ENCODE measurements around the gene MAPK8IP3.

MAPK8IP3 gene

DNA sequence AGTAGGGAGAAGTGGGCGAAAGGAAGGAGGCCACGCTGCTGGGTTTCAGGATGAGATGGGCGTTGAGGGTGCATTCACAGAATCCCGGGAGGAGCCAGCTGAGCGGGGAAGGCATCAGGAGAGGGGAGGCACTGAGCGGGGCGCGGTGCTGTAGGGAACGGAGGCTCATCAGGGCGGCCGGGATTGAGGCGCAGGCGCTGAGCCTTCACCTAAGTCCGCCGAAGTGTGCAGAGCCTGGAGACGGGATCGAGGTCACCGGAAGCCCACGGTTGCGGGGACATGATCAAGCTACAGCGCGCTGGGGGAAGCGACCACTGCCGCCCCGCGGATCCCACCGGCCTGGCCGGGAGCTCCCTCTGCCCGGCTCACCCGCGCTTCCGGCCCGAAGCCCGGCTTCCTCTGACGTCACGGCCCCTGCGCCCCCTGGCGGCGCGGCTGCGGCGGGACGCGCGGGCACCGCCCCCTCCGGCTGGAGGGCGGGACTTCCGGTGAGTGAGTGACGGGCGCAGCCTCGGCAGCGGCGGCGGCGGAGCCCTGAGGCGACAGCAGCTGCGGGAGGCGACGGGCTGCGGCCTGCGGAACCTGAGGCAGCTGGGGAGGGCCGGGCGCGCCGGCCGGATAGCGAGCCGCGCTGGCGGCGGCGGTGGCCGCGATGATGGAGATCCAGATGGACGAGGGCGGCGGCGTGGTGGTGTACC is at the start of gene MAPK8IP3:
MAPK8IP3 (plus strand) TSS at position 508 of the 698 bp plus-strand sequence; CDS start at position 653, 145 bp downstream.
- peak; percentile 96 for DNase-seq

- no peak for DNase-seq
Observed at GRCh38 chr16:1656808-1657617, 49.0 kb upstream of the MAPK8IP3 start.

GRCh38 chr16:1657841-1658240 is 48.2 kb upstream of the MAPK8IP3 start:
- no peak for DNase-seq

DNA sequence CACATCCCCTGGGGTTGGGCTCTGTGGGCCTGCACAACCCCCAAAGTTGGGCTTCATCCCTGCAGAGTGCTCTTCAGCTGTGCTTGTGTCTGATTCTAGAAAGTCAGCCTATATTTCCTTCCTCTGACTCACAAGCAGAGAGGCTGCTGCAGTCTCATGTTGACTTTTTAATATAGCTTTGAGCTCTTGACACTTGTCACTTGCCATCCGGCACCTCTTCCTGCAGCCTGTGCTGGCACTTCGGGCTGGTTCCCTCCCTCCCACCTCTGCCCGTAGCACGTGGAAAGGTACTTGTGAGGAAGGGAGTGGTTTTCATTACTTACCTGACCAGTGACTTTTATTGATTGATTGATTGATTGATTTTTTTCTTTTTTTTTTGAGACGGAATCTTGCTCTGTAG is 47.0 kb upstream of the MAPK8IP3 start:
- DNase-seq = no peak

- DNase-seq = no peak
Observed at GRCh38 chr16:1661826-1662225, 44.2 kb upstream of the MAPK8IP3 start.

DNA sequence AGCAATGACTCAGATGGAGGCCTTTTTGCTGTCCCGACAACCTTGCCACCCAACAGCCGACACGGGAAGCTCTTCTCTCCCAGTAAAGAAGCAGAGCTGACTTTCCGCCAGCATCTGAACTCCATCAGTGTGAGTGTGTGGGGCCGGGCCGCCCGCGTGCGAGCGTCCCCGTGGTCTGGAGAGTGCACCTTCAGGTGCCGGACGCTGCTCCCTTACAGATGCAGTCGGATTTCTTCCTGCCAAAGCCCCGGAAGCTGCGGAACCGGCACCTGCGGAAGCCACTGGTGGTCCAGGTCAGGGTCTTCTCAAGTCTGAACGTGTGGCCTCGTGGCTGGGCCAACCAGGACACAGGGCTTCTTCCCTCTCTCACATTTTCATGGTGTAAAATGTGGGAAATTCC is 43.5 kb upstream of the MAPK8IP3 start:
- DNase-seq = no peak

DNA sequence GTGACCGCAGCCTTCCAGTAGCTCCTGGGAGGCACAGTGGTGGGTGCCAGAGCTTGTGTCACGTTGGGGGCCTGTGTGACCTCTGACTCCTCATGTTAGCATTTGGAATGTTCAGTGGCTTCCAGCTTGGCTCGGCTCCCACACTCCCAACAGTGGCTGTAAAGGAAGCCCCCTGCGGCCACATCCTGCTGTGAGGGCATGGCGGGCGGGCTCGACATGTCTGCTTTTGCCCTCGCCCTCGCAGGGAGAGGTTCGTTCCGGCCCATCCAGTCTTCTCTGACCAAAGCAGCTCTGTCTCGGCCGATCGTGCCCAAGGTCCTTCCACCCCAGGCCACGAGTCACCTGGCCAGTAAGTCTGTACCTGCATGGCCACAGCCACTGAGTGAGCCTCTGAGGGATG is 40.2 kb upstream of the MAPK8IP3 start:
- no peak for DNase-seq

DNA sequence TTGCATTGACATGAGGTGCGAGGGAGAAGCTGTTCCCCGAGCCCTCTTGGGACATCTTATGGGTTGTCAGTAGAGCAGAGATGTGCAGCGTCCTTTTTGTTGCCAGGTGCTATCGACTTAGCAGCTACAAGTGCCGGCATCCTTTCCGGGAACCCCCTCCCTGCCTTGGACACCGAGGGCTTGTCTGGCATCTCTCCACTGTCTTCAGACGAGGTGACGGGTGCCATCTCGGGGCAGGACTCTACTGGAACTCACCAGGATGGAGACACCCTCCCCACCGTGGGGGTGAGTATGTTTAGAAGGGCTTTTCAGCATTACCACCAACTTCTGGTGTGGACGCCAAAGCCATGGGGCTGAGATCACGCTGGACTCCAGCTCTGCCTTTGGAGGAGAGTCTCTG is 39.7 kb upstream of the MAPK8IP3 start:
- DNase-seq = no peak

- DNase-seq = no peak
Observed at GRCh38 chr16:1667271-1667670, 38.7 kb upstream of the MAPK8IP3 start.

GRCh38 chr16:1667916-1668315 is 38.1 kb upstream of the MAPK8IP3 start:
- no peak for DNase-seq

- DNase-seq = no peak
Observed at GRCh38 chr16:1668612-1669319, 37.2 kb upstream of the MAPK8IP3 start.

- DNase-seq = no peak
Observed at GRCh38 chr16:1669698-1670097, 36.3 kb upstream of the MAPK8IP3 start.

DNA sequence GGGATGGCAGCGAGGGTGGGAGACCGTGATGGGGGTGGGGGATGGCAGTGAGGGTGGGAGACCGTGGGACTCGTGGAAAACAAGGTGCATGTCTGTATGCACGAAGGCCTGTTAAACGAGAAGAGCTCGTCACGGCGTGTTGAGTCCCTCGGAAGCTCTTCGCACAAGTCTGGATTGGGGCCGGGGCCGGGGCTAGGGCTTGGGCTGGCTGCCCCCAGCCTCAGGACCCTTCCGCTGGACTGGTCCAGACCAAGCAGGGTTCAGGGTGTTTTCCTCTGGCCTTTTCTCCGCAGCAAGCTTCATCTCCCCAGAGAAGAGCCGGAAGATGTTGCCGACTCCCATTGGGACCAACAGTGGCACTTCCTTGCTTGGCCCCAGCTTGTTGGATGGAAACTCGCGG is 35.6 kb upstream of the MAPK8IP3 start:
- DNase-seq = no peak

DNA sequence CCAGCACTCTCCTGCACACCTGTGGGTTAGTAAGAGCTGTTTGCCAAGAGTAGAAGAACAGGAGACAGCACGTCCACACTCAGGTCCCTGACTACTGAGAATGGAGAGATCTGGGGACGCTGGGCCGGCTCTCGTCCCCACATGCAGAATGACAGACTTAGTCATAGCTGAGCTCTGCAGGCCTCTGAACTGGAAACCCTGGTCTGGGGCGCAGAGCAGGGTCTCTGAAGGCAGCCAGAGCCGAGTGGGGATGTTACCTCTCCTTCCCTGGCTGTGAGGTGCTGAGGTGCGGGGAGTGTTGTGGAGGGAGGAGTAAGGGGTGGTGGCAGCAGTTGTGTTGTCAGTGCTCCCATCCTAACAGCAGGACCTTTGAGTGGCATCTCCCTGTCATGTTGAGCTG is 35.1 kb upstream of the MAPK8IP3 start:
- DNase-seq = no peak

- no peak for DNase-seq
Observed at GRCh38 chr16:1673424-1674151, 32.4 kb upstream of the MAPK8IP3 start.

DNA sequence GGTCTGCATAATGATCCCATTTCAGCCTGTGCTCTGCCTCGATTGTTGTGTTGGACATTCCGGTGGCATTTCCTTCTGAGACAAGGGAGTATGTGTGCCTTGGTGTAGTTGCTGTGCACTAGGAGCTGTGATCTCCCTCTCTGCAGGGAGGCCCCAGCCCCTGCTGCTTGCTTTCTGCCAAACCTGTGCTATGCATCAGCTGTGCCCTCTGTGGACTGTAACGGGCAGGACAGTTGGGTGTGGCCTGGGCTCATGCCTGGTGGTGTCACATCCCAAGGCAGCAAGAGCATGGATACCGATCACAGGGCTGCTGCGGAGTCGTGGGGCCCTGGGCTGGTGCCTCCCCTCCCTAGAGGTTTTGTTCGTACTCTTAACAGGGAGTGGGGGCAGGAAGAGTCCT is 31.7 kb upstream of the MAPK8IP3 start:
- no peak for DNase-seq

- DNase-seq = no peak
Observed at GRCh38 chr16:1674751-1675664, 31.0 kb upstream of the MAPK8IP3 start.

GRCh38 chr16:1676661-1677060 is 29.3 kb upstream of the MAPK8IP3 start:
- DNase-seq = no peak

GRCh38 chr16:1677339-1677738 is 28.7 kb upstream of the MAPK8IP3 start:
- no peak for DNase-seq

DNA sequence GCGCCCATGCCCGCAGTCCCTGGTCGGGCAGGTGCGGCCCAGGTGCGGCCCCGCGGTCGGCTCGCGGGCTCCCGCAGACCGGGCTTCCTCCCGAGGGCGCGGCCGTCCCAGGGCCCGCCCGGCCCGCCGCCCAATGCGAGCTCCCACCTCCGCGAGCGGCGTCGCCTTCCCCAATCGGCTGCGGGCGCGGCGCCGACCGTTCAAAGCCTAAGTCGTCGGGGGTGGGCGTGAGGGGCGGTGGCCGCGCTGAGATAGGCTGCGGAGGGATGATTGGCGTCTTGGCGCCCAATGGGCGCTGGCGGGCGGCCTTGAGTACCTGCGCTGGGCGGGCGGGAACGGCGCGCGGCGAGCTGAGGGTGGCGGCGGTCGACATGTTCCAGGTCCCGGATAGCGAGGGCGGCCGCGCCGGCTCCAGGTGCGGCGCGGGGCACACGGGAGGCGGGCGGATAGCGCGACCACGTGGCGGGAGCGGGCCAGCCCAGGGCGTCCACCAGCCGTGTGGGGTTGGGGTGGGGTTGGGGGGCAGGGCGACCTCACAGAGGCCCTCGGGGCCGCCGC is 28.0 kb upstream of the MAPK8IP3 start, which contains the start of gene JPT2:
JPT2 (plus strand) TSS at position 338 of the 558 bp plus-strand sequence; CDS start at position 372, 34 bp downstream.
- DNase-seq = peak; percentile 100

DNA sequence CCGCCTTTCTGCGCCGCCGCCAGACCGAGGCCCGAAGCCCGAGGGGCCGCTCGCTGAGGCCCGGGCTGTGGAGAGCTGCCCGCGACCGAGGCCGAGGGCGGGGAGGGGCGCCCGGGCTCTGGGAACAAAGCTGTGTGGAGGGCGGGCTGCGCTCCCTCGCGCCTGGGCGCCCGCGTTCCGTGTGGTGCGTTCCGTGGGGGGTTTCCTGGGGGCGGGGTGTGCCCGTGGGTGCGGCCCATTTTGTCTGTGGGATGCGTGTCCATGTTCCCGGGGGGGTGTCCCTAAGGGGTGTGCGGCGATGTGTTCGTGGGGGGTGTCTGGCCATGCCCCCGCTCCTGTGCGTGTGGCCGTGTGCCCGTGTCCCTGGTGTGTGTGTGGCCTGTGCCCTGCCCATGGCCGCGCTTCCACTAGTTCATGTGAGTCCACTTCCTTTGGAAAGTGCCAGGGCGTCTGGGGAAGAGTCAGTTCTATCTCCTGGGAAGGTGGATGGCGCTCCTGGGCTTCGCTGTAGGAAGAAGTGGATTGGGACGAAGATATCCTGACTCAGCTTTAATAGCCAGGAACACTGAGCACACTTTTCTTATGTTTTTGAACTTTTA is 27.4 kb upstream of the MAPK8IP3 start:
- DNase-seq = peak; percentile 71

All from NCI-H69 (cell line).